GM19455 (cell line): ENCODE data around the gene BCAP31.

ENCODE experiments used
- ATAC-seq: cut with Tn5 transposase; IDR thresholded peaks from one replicate; pipeline ENCODE4 v1.9.1; 2021; ENCODE audit not compliant: unreplicated experiment

The BCAP31 gene

DNA sequence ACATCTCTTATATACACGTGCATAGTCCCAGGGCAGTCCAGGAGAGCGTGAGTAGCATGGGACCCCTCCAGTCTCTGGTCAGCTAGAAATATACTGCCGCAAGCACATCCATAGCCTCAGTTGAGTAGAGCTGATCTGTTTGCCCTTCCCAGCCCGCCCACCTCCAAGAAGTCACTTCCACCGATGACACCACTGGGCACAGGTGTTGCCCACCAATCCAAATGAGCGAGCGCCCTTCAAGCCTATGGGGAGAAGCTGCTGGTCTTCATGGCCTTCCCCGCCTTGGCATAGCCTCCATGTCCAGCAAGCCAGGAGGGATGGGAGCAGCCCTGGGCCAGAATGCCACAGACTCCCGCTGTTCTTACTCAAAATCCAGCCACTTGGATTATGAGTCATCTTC lies 67.0 kb downstream of the BCAP31 start:
- ATAC-seq, result no peak

DNA sequence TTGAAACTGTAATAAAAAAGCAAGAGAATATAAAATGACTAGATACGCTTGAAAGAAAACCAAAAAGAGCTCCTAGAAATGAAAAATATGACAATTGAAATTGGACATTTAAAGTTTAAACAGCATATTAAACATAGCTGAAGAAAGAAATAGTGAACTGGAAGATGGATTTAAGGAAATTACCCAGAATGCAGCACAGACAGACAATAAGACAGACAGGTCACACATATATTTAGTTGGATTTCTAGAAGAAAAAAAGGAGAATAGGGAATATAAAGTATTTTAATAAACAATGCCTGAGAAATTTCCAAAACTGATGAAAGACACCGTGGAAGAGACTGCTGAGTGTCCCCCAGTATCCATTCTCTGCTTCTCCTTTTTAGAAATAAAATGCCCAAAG lies 70.6 kb downstream of the BCAP31 start:
- no peak for ATAC-seq

DNA sequence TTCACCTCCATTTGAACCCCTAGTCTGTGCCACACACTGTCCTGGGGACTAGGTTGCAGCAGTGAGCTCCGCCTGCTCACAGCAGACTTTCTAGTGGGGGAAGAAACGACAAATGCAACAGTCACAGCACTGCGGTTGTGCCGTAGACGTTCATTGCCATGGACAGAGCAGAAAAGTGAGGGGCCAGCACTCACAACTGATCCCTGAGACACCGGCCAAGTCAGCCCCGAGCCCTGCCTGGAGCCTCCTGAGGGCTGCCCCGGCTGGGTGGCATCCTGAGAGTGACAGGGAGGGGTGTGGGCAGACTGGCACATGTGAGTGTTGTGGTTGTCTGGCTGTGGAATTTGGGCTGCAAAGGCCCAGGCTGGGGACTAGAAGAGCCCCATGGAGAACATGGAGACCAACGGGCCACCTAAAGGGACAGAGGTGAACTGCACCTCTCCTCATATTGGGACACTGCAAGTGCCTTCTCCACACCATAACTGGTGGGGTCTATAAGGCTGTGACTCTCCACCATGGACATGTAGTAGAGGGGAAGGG lies 72.6 kb downstream of the BCAP31 start:
- no peak for ATAC-seq

DNA sequence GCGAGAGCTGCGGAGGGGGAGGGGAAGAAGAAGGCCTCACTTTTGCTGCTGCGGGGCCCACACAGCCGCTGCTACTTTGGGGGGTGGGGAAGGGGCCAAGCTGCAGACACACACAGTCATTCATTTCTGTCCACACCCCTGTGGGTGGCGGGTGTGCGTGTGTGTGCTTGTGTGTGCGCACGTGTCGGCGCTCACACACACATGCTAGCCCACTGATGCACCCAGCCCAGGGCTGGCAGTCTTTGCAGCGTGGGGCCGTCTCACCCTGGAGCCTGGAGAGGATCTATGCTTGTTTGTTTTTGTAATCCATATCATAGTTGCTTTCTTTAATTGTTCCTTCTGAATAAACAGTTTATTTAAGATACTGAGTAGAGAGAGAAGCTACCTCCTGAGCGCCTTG lies 73.2 kb downstream of the BCAP31 start:
- ATAC-seq, result no peak
